Measurements from ENCODE around the gene MEG3. TPM values are rescaled to one million over a fixed set of nuclear protein-coding genes. Genes with fewer than 3 reads are reported as not detected.

Gene MEG3
- total and polyA plus RNA-seq, 2 of the 4 experiments (the other 2 are of a cell fraction): 31.5 to 556 TPM

- in situ Hi-C loops (cut with MboI; ENCODE audit: low sequenced_read_pairs): no loop called here
- H3K4me2 ChIP-seq (ENCODE audit: low read depth, low read length): no peak overlapping the region
- H2BK15ac ChIP-seq (ENCODE audit: low read depth, low read length): no peak overlapping the region
- CTCF ChIA-PET: no interaction called here
- peaks cover 0 to 43% of the 10 kb centered on the region in 2 experiments; a peak in 2 of 4 replicates for H3K79me1 ChIP-seq (ENCODE audit: low read depth in 1 of 2, low read length in 2 of 2)
- BruUV-seq (replicated peaks): no TSS peak
- no peak overlapping the region for H3K14ac ChIP-seq (replicated peaks; ENCODE audit: low read depth, low read length)
- H3K27ac ChIP-seq (ENCODE audit: insufficient read depth, low read length): no peak overlapping the region
- H3K18ac ChIP-seq (ENCODE audit: low read depth, low read length): no peak overlapping the region
- H2BK120ac ChIP-seq (ENCODE audit: low read depth, low read length): no peak overlapping the region
- H3K9ac ChIP-seq (ENCODE audit: low read depth, low read length): no peak overlapping the region
- no peak overlapping the region for H4K8ac ChIP-seq (ENCODE audit: low read depth in 2 of 2, low read length in 2 of 2)
- peaks cover 21% of the 10 kb centered on the region; the same call in 1 of the 2 replicates for H3K9me1 ChIP-seq (ENCODE audit: insufficient read depth, low read length)
- peaks cover 54% of the 10 kb centered on the region for H3K36me3 ChIP-seq (ENCODE audit: control insufficient read depth, insufficient read depth, low read length)
- H3K23ac ChIP-seq (ENCODE audit: low read depth, low read length): no peak overlapping the region
- intact Hi-C loops (cut with micrococcal nuclease): no loop called here
- no peak overlapping the region for H4K5ac ChIP-seq (ENCODE audit: low read depth, low read length)
- H2AK5ac ChIP-seq (ENCODE audit: low read depth, low read length): no peak overlapping the region
- peaks cover 99% of the 10 kb centered on the region for H4K20me1 ChIP-seq (ENCODE audit: insufficient read depth, low read length)
- TF ChIP-seq RAD21 (IDR thresholded peaks at IDR 0.05; ENCODE audit: low read length): peak; percentile 54
- TF ChIP-seq SMC3 (IDR thresholded peaks at IDR 0.05; ENCODE audit: low read depth, low read length): peak; percentile 46; the same call in 1 of the 2 replicates
- no peak for TF ChIP-seq RCOR1 (IDR thresholded peaks at IDR 0.05; ENCODE audit: insufficient replicate concordance, low read length)
- no peak for TF ChIP-seq NFE2L2 (IDR thresholded peaks at IDR 0.05; ENCODE audit: low read depth, low read length)
- TF ChIP-seq CTCF (conservative IDR thresholded peaks at IDR 0.05; ENCODE audit: low read depth, low read length): peak; percentile 47
- H3K4me3 ChIP-seq (ENCODE audit: insufficient read depth, low read depth, low read length): no peak overlapping the region
- H3K4ac ChIP-seq (ENCODE audit: low read depth, low read length): no peak overlapping the region
- H3K4me1 ChIP-seq (ENCODE audit: control insufficient read depth, insufficient read depth, low read length): no peaks in the 10 kb centered on the region; the same call in 1 of the 2 replicates
- H2BK20ac ChIP-seq (ENCODE audit: low read depth, low read length): no peak overlapping the region
- H2BK5ac ChIP-seq (ENCODE audit: low read depth, low read length, poor library complexity, severe bottlenecking): no peak overlapping the region
- H4K91ac ChIP-seq (ENCODE audit: insufficient read depth, low read depth, low read length): no peak overlapping the region
- 100% methylated on average over 1 of the region's 8 CpGs; no CpG with 5 or more reads in 1 of the 2 experiments for WGBS, 2 experiments (ENCODE audit: extremely low coverage in 2 of 2, insufficient read length in 1 of 2)
- DNase-seq: no peak
- peak overlapping the region; percentile 23 for H2AFZ ChIP-seq (replicated peaks; ENCODE audit: low read length, poor library complexity)
- no peaks in the 10 kb centered on the region for H3K27me3 ChIP-seq (ENCODE audit: control insufficient read depth, insufficient read depth, low read length)
- H2AK9ac ChIP-seq (replicated peaks; ENCODE audit: low read depth, low read length, poor library complexity): no peak overlapping the region
- ATAC-seq (ENCODE audit: low read depth): peak; percentile 31
- dilution Hi-C loops (cut with HindIII; ENCODE audit: low sequenced_read_pairs, unreplicated experiment): no loop called here
- H3K56ac ChIP-seq (ENCODE audit: extremely low read depth, insufficient read depth, low read length): no peak overlapping the region
- H3K9me3 ChIP-seq (ENCODE audit: control insufficient read depth, insufficient read depth, low read length): no peaks in the 10 kb centered on the region
- POLR2A ChIA-PET (ENCODE audit: unreplicated experiment): no interaction called here
Observed at GRCh38 chr14:100850841-100851585, 25.1 kb downstream of the MEG3 start.
